Neural cell (in vitro differentiated cells): ENCODE data around the gene DENND1A.

Source experiments
- EP300 ChIP-seq: fragments of 450-650 bp; conservative IDR thresholded peaks from 2 replicates; pipeline ENCODE4 v1.6.1; 2014; ENCODE audit warnings: antibody characterized with exemption, mild to moderate bottlenecking, moderate library complexity; ENCODE audit not compliant: poor library complexity, severe bottlenecking
- EZH2 ChIP-seq: fragments of 200-600, 300-800 bp; shearing (Covaris generic), sonication (generic); IDR thresholded peaks from 2 replicates; pipeline ENCODE4 v1.6.1; 2014; ENCODE audit warnings: antibody characterized with exemption, low read length, borderline replicate concordance, mild to moderate bottlenecking; ENCODE audit not compliant: insufficient read depth, poor library complexity, severe bottlenecking
- MXI1 ChIP-seq: fragments of 450-650 bp; conservative IDR thresholded peaks from 2 replicates; pipeline ENCODE4 v1.6.1; 2014; ENCODE audit warnings: antibody characterized with exemption, mild to moderate bottlenecking; ENCODE audit not compliant: poor library complexity, severe bottlenecking
- POLR2AphosphoS5 ChIP-seq: IDR thresholded peaks from 2 replicates; pipeline ENCODE4 v1.6.1; 2012
- RAD21 ChIP-seq: fragments of 450-650 bp; conservative IDR thresholded peaks from 2 replicates; pipeline ENCODE4 v1.6.1; 2014; ENCODE audit warnings: antibody characterized with exemption, mild to moderate bottlenecking, moderate library complexity
- TF ChIP-seq, protein P1 (sequence below): fragments of 450-650 bp; IDR thresholded peaks from 2 replicates; pipeline ENCODE4 v1.5.1; 2014; ENCODE audit warnings: antibody characterized with exemption, mild to moderate bottlenecking, moderate library complexity; ENCODE audit not compliant: poor library complexity, severe bottlenecking
- TF ChIP-seq, protein P2 (sequence below): IDR thresholded peaks from 2 replicates; pipeline ENCODE4 v1.6.1; 2012; ENCODE audit warnings: borderline replicate concordance

DNA sequence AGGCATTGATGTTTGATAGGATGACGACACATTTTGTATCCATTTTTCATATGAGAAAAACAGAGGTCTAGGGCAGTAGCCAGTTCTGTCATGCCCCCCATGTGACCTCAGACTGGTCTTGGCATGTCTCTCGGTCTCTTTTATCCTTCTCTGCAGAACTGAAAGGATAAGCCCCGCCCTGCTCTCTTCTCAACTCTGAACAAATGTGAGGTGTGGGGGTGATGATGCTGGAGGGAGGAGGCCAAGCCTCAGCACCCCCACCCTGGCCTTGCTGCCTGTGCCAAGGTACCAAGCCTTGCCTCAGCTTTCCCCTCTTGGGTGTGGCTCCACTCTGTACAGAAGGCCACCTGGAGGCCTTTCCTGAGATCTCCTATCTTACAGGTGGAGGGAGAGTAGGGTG is 593.5 kb downstream of the DENND1A start:
- no peak for TF ChIP-seq EZH2
- TF ChIP-seq POLR2AphosphoS5 = no peak
- TF ChIP-seq, protein P1, sequence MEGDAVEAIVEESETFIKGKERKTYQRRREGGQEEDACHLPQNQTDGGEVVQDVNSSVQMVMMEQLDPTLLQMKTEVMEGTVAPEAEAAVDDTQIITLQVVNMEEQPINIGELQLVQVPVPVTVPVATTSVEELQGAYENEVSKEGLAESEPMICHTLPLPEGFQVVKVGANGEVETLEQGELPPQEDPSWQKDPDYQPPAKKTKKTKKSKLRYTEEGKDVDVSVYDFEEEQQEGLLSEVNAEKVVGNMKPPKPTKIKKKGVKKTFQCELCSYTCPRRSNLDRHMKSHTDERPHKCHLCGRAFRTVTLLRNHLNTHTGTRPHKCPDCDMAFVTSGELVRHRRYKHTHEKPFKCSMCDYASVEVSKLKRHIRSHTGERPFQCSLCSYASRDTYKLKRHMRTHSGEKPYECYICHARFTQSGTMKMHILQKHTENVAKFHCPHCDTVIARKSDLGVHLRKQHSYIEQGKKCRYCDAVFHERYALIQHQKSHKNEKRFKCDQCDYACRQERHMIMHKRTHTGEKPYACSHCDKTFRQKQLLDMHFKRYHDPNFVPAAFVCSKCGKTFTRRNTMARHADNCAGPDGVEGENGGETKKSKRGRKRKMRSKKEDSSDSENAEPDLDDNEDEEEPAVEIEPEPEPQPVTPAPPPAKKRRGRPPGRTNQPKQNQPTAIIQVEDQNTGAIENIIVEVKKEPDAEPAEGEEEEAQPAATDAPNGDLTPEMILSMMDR = no peak
- no peak for TF ChIP-seq MXI1
- no peak for TF ChIP-seq EP300
- TF ChIP-seq RAD21 = no peak
- TF ChIP-seq, protein P2, sequence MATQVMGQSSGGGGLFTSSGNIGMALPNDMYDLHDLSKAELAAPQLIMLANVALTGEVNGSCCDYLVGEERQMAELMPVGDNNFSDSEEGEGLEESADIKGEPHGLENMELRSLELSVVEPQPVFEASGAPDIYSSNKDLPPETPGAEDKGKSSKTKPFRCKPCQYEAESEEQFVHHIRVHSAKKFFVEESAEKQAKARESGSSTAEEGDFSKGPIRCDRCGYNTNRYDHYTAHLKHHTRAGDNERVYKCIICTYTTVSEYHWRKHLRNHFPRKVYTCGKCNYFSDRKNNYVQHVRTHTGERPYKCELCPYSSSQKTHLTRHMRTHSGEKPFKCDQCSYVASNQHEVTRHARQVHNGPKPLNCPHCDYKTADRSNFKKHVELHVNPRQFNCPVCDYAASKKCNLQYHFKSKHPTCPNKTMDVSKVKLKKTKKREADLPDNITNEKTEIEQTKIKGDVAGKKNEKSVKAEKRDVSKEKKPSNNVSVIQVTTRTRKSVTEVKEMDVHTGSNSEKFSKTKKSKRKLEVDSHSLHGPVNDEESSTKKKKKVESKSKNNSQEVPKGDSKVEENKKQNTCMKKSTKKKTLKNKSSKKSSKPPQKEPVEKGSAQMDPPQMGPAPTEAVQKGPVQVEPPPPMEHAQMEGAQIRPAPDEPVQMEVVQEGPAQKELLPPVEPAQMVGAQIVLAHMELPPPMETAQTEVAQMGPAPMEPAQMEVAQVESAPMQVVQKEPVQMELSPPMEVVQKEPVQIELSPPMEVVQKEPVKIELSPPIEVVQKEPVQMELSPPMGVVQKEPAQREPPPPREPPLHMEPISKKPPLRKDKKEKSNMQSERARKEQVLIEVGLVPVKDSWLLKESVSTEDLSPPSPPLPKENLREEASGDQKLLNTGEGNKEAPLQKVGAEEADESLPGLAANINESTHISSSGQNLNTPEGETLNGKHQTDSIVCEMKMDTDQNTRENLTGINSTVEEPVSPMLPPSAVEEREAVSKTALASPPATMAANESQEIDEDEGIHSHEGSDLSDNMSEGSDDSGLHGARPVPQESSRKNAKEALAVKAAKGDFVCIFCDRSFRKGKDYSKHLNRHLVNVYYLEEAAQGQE = no peak
